Measurements from ENCODE around the gene AURKB.
A peak's percentile ranks its signal among the peaks of the same experiment; 100 is the strongest.

Gene AURKB

DNA sequence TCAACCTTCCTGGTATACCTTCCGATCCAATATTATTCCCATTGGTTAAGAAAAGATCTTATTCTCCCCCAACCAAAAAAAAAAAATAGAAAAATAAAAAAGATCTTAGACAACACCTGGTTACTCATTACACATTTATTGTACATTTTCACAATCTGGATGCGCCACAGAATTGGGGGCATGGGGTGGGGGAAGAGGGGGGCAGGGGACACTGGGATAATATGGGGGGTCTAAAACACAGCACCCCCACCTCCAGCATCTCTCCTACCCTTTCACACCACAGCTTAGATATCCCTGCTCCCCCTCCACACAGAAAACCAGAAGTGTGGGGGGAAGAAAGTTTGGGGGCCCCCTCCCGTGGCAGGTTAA is 51.4 kb downstream of the AURKB start:
- no peaks in the 10 kb centered on the region for H3K9me3 Mint-ChIP-seq
- peak overlapping the region; percentile 39 to 49 for H3K4me3 Mint-ChIP-seq
- no peak for DNase-seq
- no peak for ATAC-seq (replicated peaks)
- peak overlapping the region in 1 of 2 donors; percentile 97 for H3K27ac Mint-ChIP-seq
- peaks cover 42 to 45% of the 10 kb centered on the region in 2 donors for H3K4me1 Mint-ChIP-seq (ENCODE audit: low read depth in 2 of 2)
- H3K27me3 Mint-ChIP-seq = no peaks in the 10 kb centered on the region
- peaks cover 55% of the 10 kb centered on the region for H3K36me3 Mint-ChIP-seq (ENCODE audit: insufficient read depth)

DNA sequence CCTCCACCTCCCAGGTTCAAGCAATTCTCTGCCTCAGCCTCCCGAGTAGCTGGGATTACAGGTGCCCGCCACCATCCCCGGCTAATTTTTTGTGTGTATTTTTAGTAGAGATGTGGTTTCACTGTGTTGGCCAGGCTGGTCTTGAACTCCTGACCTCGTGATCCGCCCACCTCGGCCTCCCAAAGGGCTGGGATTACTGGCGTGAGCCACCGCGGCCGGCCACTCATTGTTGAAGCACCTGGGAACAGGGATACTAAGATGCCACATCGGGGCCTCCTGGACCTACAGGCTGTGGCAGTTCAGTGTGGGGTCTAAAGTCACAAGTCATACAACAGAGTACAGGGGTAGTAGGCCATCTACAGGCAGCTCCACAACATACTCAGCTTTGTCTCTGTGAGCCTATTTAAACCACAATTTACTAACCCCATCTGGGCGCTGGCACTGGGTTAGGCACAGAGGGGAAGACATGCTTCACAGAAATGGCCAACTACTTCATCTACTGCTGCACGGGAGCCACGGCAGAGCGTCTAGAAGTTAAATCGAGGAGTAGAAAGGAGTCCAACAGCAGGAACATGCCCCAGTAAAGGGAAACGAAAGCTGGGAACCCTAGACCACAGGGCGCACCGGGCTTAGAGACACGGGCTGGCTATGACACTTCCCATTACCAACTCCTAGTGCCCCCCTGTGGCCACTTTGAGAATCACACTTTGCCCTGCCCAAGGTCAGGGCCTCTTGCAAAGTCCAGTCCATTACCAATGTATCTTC is 51.9 kb downstream of the AURKB start:
- ATAC-seq (replicated peaks) = peak; percentile 5
- Mint-ChIP-seq H3K4me3 (peak overlapping the region; percentile 39 to 49), H3K27ac (peak overlapping the region in 1 of 2 donors; percentile 97), H3K9me3 (no peaks in the 10 kb centered on the region), H3K27me3 (no peaks in the 10 kb centered on the region), H3K36me3 (ENCODE audit: insufficient read depth) (peaks cover 49% of the 10 kb centered on the region), H3K4me1 (ENCODE audit: low read depth in 2 of 2) (peaks cover 39 to 42% of the 10 kb centered on the region in 2 donors)
- peak; percentile 86 to 90 (median 89) for DNase-seq

DNA sequence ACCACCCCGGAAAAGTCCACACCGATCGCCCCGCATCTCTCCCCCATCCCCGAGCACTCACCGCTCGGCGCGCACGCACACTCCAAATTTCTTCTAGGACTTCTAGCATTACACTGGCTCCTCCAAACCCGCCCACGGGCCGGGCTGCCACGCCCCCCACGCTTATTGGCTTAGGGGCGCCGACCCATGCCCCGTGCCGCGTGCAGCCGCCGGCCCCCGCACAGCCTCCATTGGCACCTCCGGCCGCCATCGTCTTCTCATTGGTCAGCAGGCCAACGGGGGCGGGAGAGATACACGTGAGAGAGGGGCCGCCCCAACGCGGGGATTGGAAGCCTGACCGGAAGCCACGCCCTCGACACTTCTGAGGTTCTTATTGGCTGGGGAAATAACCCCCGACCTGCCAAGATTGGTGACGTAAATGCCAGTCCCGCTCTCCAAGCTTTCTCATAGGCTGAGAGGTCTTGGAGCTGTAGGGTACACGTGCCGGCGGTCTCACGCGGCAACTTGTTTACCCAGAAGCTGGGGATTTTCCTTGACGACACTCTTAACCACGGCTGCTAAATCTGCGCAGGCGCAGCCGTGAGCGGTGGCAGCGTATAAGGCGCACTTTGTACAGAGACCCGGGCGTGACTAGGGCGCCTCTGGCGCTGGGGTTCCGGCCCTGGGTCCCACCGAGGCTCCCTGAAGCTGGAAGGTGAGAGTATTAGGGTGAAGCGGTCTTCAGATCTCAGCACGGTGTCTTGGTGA is 54.0 kb downstream of the AURKB start:
- H3K9me3 Mint-ChIP-seq = no peaks in the 10 kb centered on the region
- ATAC-seq (replicated peaks) (peak; percentile 65), DNase-seq (peak; percentile 100)
- peaks cover 38 to 49% of the 10 kb centered on the region in 2 donors for H3K4me1 Mint-ChIP-seq (ENCODE audit: low read depth in 2 of 2)
- no peak overlapping the region for H3K4me3 Mint-ChIP-seq
- no peaks in the 10 kb centered on the region for H3K27me3 Mint-ChIP-seq
- no peak overlapping the region for H3K27ac Mint-ChIP-seq
- peaks cover 32% of the 10 kb centered on the region for H3K36me3 Mint-ChIP-seq (ENCODE audit: insufficient read depth)

GRCh38 chr17:8155996-8156245 is 54.5 kb downstream of the AURKB start:
- ATAC-seq (replicated peaks) (no peak), DNase-seq (no peak)
- no peak overlapping the region for H3K4me3 Mint-ChIP-seq
- H3K36me3 Mint-ChIP-seq (ENCODE audit: insufficient read depth) = peaks cover 27% of the 10 kb centered on the region
- no peaks in the 10 kb centered on the region for H3K27me3 Mint-ChIP-seq
- no peak overlapping the region for H3K27ac Mint-ChIP-seq
- H3K4me1 Mint-ChIP-seq (ENCODE audit: low read depth in 2 of 2) = peaks cover 35 to 49% of the 10 kb centered on the region in 2 donors
- H3K9me3 Mint-ChIP-seq = no peaks in the 10 kb centered on the region

DNA sequence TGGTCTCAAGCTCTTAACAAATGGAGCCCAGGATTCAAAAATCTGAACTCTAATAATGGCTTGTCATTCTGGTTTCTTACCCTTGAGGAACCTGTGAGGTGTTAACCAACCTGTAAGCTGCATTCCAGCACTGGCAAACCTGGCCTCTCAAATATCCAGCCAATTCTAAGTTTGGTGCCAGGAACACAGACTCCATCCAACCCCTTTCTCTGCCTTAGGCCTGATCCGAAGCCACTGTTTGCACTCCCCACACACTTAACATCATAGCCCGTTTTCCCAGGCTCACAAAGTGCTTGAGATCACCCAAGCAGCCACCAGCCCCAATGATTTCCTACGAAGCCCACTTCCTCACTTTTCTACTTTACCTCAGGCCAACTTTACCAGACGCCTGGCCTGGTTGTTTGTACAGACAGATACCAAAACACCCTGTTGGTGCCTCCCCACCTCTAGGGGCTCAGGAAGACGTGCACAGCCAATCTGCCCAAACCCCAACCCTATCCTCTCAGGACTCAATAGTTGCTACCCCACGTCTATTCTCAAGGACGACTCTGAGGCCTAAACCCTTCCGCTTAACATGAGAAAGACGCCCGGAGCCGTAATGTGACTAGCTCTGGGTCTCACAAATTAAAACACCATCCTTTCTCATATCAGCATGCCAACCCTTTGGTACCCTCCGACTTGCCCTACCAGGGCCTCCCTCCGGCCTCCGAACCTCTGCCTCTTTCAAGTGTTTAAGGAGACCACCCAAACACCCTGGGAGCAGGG is 55.0 kb downstream of the AURKB start:
- Mint-ChIP-seq H3K27ac (no peak overlapping the region), H3K27me3 (no peaks in the 10 kb centered on the region), H3K4me1 (ENCODE audit: low read depth in 2 of 2) (peaks cover 33 to 48% of the 10 kb centered on the region in 2 donors), H3K4me3 (no peak overlapping the region), H3K9me3 (no peaks in the 10 kb centered on the region), H3K36me3 (ENCODE audit: insufficient read depth) (peaks cover 22% of the 10 kb centered on the region)
- no peak for ATAC-seq (replicated peaks)
- peak in 2 of 3 experiments; percentile 32 to 35 for DNase-seq
